GM12891 (cell line): ENCODE measurements around the gene ARFGAP2.

Experiments
- DNase-seq: peaks from one replicate; pipeline ENCODE4 v3.0.0; 2011; ENCODE audit warnings: low spot score; ENCODE audit not compliant: insufficient read length
- FAIRE-seq: peaks from 2 replicates; lab custom pipeline; 2011; peaks lifted over from hg19 to GRCh38; lab: Jason Lieb, UNC
- PAX5 ChIP-seq: IDR thresholded peaks from 2 replicates; pipeline ENCODE4 v1.6.1; 2011; ENCODE audit warnings: low read length, moderate library complexity, mild to moderate bottlenecking; ENCODE audit not compliant: insufficient read depth, severe bottlenecking
- POLR2A ChIP-seq: IDR thresholded peaks from 2 replicates; pipeline ENCODE4 v1.6.1; 2011; ENCODE audit warnings: low read depth, low read length, control low read depth
- POLR2AphosphoS5 ChIP-seq: IDR thresholded peaks from 2 replicates; pipeline ENCODE4 v1.6.1; 2011; ENCODE audit warnings: low read depth, low read length, control low read depth
- POU2F2 ChIP-seq: IDR thresholded peaks from 2 replicates; pipeline ENCODE4 v1.6.1; 2011; ENCODE audit warnings: low read depth, mild to moderate bottlenecking, control low read depth, low read length, moderate library complexity
- SPI1 ChIP-seq: IDR thresholded peaks from 2 replicates; pipeline ENCODE4 v1.6.1; 2011; ENCODE audit warnings: low read depth, low read length, control low read depth
- TAF1 ChIP-seq: IDR thresholded peaks from 2 replicates; pipeline ENCODE4 v1.6.1; 2011; ENCODE audit warnings: low read depth, low read length, control low read depth

The ARFGAP2 gene

DNA sequence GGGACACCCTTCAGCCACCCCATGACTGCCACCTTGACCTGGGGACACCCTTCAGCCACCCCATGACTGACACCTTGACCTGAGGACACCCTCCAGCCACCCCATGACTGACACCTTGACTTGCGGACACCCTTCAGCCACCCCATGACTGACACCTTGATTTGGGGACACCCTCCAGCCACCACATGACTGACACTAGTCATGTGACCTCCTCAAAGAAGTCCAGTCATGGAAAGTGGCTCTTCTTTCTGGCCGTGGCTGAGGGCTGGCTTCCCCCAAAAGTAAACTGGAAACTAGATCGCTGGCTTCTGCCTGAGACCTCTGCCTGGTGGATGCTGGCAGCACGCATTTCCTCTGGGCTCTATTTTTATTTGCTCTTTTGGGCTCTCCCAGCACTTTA is 28.4 kb downstream of the ARFGAP2 start:
- TF ChIP-seq POLR2A (no peak), TAF1 (no peak), PAX5 (no peak), POLR2AphosphoS5 (no peak), POU2F2 (no peak), SPI1 (no peak)
- FAIRE-seq, result no peak
- no peak for DNase-seq

DNA sequence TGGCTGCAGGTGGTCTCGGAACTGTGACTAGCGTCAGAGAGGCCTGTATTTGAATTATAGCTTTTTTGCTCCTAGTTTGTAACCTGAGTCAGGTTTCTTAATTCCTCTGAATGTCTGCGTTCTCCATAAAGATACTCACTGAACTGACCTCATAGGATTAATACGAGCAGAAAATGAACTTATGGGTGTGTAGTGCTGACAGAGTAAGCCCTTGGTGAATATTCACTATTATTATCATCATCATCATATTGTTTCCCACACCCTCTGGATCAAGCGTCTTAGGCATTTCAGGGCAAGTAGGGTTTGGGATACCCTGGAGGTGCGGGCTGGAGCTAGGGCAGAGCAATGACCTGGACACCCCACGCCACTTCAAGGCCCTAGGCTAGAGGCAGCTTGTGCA is 29.0 kb downstream of the ARFGAP2 start:
- TF ChIP-seq POLR2A, result no peak
- no peak for TF ChIP-seq POU2F2
- no peak for TF ChIP-seq POLR2AphosphoS5
- no peak for TF ChIP-seq SPI1
- no peak for TF ChIP-seq TAF1
- no peak for TF ChIP-seq PAX5
- no peak for FAIRE-seq

DNA sequence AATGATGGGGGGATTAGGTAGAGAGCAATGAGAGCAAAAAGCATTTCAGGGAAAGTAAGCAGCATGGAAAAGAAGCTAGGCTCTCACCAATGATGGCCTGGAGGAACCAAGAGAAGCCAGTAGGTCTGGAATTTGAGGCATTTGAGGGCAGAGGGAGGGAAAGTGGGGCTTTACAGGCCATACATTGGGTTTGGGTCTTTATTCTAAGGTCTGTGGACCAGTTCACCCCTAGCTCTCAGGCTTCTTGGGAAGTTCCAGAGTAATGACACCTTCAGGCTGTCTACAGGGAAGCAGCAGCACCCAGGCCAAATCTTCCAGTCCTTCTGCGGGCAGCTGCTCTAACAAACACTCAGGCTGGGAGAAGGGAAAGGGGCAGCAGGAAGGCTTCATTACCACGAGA is 29.4 kb downstream of the ARFGAP2 start:
- TF ChIP-seq POU2F2 (no peak), PAX5 (no peak), POLR2A (no peak), POLR2AphosphoS5 (no peak), TAF1 (no peak), SPI1 (no peak)
- FAIRE-seq, result no peak
- no peak for DNase-seq

More for the DNA sequence above, 29.0 kb downstream of the ARFGAP2 start:
- DNase-seq, result no peak

DNA sequence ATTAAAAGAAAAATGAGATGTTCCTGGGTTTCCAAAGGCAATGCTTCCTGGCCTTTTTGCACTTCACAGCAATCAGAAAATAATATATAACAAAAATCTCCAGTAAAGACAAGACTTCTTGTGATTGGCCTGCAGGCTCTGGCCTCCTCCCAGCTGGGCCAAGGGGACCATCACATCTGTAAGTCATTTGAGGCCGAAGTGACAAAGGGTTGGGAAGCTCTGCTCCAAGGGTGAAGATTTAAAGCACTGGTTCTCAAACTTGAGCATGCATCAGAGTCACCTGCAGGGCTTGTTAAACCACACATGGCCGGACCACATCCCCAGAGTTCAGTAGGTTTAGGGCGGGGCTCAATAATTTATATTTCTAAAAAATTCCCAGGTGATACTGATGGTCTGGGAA is 32.1 kb downstream of the ARFGAP2 start:
- FAIRE-seq (no peak), DNase-seq (no peak)
- TF ChIP-seq POLR2A (no peak), POU2F2 (no peak), TAF1 (no peak), PAX5 (no peak), POLR2AphosphoS5 (no peak), SPI1 (no peak)

DNA sequence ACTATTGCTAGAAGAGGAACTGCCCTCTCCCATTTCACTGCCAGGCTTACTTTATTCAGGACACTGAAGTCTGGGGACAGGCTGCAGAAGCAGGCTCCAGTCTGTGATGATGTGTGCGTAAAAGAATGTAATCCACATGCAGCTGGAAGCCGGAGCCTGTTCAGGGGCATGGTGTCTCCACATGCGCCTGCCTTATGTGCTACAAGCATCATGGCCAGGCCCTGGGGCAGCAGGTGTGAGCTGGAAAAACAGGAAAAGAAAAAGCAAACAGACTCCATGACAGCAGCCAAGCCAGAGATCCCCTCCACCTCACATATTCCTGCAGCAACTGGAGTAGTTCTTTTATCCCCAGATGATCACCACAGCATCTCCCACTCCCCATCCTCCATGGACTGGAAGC is 33.4 kb downstream of the ARFGAP2 start:
- no peak for DNase-seq
- no peak for FAIRE-seq
- TF ChIP-seq SPI1 (no peak), POLR2A (no peak), TAF1 (no peak), PAX5 (no peak), POU2F2 (no peak), POLR2AphosphoS5 (no peak)

DNA sequence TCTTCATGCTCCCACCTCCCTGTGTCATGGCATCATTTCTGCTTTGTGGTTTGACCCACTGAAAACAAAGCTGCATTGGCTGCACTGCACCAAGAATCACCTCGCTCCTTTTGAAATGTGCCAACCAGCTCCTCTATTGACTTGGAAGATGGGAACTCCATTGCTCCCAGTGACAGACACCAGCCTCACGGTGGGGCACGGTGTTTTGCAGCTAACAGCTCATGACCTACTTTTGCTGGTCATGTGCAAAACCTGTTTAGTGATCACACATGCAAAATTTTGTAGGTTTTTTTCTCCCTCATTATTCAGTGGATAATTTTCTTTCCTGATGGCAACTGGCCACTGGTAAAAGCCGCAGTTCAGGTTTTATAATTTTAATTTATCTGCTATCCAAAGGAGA is 36.8 kb downstream of the ARFGAP2 start:
- DNase-seq, result no peak
- TF ChIP-seq POU2F2 (no peak), TAF1 (no peak), PAX5 (no peak), POLR2A (no peak), POLR2AphosphoS5 (no peak), SPI1 (no peak)
- FAIRE-seq, result no peak

DNA sequence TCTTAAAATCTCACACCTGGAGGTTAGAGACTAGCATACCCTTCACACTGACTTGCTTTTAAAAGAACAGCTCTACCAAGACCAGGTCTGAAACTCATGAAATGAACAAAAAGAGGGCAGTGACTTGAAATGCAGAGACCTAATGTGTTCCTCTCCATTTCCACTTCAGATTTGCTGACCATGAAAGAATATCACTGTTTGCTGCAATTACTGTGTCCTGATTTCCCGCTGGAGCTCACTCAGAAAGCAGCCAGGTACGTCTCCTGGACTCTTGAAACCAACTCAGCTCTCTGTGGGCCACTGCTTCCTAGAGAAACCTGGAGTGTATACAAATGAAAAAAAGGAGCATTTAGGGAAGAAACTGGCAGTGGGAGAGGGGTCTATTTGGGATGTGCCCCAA is 39.2 kb downstream of the ARFGAP2 start:
- no peak for FAIRE-seq

DNA sequence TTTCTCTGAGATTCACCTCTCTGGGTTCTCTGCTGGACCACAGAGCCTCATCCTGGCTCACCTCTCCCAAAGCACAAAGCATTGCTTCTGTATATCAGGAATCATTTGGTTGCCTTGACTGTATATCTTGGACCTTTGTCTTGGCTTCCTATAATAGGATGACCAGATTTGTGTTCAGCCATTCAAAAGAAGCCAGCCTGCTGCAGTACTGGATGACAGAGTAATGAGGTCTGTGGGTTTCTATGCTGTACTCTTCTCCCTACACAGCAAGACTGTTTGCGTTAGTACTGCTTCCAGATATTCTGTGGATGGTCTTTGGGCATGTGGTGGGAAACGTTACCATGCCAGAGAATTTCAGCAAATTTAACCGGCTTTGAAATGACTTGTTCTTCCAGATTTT is 39.8 kb downstream of the ARFGAP2 start:
- FAIRE-seq (no peak), DNase-seq (no peak)
- TF ChIP-seq POLR2A (no peak), SPI1 (no peak), POLR2AphosphoS5 (no peak), PAX5 (no peak), TAF1 (no peak), POU2F2 (no peak)

More for the DNA sequence above, 39.2 kb downstream of the ARFGAP2 start:
- TF ChIP-seq TAF1 (no peak), POLR2AphosphoS5 (no peak), POU2F2 (no peak), POLR2A (no peak), SPI1 (no peak), PAX5 (no peak)
- DNase-seq, result no peak

DNA sequence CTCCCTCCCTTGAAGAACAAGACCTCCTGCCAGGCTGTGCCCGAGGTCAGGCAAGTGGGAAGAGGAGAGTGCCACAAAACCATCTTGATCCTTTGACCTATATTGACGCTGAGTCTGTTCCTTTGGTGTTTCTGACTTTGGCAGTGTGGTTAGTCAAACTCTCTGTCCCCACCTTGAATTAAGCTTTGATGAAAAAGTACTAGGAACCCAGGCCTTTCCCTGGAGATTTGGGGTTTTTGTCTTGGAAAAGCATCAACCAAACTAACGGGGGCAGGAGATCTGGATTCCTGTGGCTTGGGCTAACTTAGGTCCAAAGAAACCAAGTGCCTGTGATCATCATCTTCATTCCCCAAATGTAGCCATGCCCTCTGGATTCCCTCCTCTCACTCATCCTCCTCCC is 40.4 kb downstream of the ARFGAP2 start:
- FAIRE-seq (no peak), DNase-seq (no peak)
- TF ChIP-seq POU2F2 (no peak), SPI1 (no peak), POLR2A (no peak), TAF1 (no peak), PAX5 (no peak)

DNA sequence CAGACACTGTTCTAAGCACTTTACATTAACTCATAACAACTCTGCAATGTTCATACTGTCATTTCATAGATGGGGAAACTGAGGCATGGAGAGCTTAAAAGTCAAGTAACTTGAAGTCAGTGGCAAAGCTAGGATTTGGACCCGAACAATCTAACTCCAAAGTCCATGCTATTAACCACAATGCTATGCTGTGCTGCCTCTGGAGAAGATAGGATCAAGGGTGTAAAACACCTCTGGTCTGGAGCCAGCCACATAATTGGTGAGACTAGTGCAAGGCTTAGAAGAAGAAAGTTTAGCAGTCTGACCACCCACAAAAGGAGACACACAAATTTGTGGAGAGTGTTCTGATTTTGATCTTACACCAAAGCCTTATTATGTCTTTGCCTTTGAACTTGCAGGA is 43.7 kb downstream of the ARFGAP2 start:
- TF ChIP-seq PAX5, result no peak
- DNase-seq (no peak), FAIRE-seq (no peak)
